PFSK-1 (cell line): ENCODE measurements around the gene NLK.

ENCODE experiments used
- POLR2AphosphoS5 ChIP-seq: IDR thresholded peaks from 2 replicates; pipeline ENCODE4 v1.6.1; 2012; ENCODE audit warnings: low read depth, mild to moderate bottlenecking, control low read depth, low read length, moderate library complexity
- REST ChIP-seq, 2 experiments: IDR thresholded peaks; 2 replicates each; pipeline versions ENCODE4 v1.6.1 to v1.8.0; 2011 to 2012; ENCODE audit warnings: low read depth in 2 of 2, low read length in 2 of 2, control low read depth in 1 of 2, inconsistent platforms in 1 of 2, mild to moderate bottlenecking in 1 of 2, moderate library complexity in 1 of 2; ENCODE audit not compliant: insufficient read depth in 1 of 2
- SIN3A ChIP-seq: IDR thresholded peaks from 2 replicates; pipeline ENCODE4 v1.6.1; 2012; ENCODE audit warnings: mild to moderate bottlenecking, low read length, moderate library complexity, borderline replicate concordance; ENCODE audit not compliant: insufficient read depth
- TAF1 ChIP-seq: IDR thresholded peaks from 2 replicates; pipeline ENCODE4 v1.6.1; 2012; ENCODE audit warnings: low read length, control low read depth, borderline replicate concordance; ENCODE audit not compliant: insufficient read depth

GRCh38 chr17:28216528-28216927, 174.1 kb downstream of the NLK start:
- TF ChIP-seq POLR2AphosphoS5 (no peak), REST (IDR thresholded peaks at IDR 0.05; ENCODE audit: insufficient read depth in 1 of 2, low read depth in 2 of 2, low read length in 2 of 2) (no peak), TAF1 (no peak), SIN3A (no peak)
